Endodermal cell (in vitro differentiated cells): ENCODE data around the gene CPE. TPM values are rescaled to one million over a fixed set of nuclear protein-coding genes. Genes with fewer than 3 reads are reported as not detected.

Source experiments
- DNase-seq: peaks from one replicate; pipeline ENCODE4 v3.0.0-alpha.2; 2017
- H3K27ac ChIP-seq: 2 replicates; pipeline ENCODE4 v1.5.1; 2013; ENCODE audit warnings: mild to moderate bottlenecking, low read depth, low read length, moderate library complexity
- H3K27me3 ChIP-seq: 2 replicates; pipeline ENCODE4 v1.6.1; 2013; ENCODE audit warnings: mild to moderate bottlenecking, low read length, moderate library complexity; ENCODE audit not compliant: insufficient read depth, control insufficient read depth, poor library complexity, severe bottlenecking
- H3K36me3 ChIP-seq: 2 replicates; pipeline ENCODE4 v1.7.0; 2013; ENCODE audit warnings: mild to moderate bottlenecking, low read length, moderate library complexity; ENCODE audit not compliant: control insufficient read depth, insufficient read depth
- H3K4me1 ChIP-seq: one replicate; pipeline ENCODE4 v1.7.0; 2013; ENCODE audit warnings: low read length; ENCODE audit not compliant: control insufficient read depth, insufficient read depth
- H3K4me3 ChIP-seq: 2 replicates; pipeline ENCODE4 v1.5.1; 2013; ENCODE audit warnings: mild to moderate bottlenecking, low read length, moderate library complexity
- H3K9ac ChIP-seq: 2 replicates; pipeline ENCODE4 v1.6.1; 2013; ENCODE audit warnings: mild to moderate bottlenecking, low read length, moderate library complexity; ENCODE audit not compliant: poor library complexity, severe bottlenecking; ENCODE audit errors: extremely low read depth
- H3K9me3 ChIP-seq: 2 replicates; pipeline ENCODE4 v1.6.1; 2013; ENCODE audit warnings: mild to moderate bottlenecking, low read length, moderate library complexity; ENCODE audit not compliant: control insufficient read depth
- H3K27ac Mint-ChIP-seq: 2 replicates; pipeline ENCODE4 v1.8.0; 2020; ENCODE audit warnings: mixed read lengths
- H3K27me3 Mint-ChIP-seq: 2 replicates; pipeline ENCODE4 v1.8.0; 2021; ENCODE audit warnings: mild to moderate bottlenecking, mixed read lengths; ENCODE audit not compliant: insufficient read depth
- H3K36me3 Mint-ChIP-seq: 2 replicates; pipeline ENCODE4 v1.8.0; 2020; ENCODE audit warnings: low read depth, mixed read lengths
- H3K4me1 Mint-ChIP-seq: 2 replicates; pipeline ENCODE4 v1.8.0; 2020; ENCODE audit warnings: mixed read lengths
- H3K4me3 Mint-ChIP-seq: 2 replicates; pipeline ENCODE4 v1.8.0; 2020; ENCODE audit warnings: mild to moderate bottlenecking, moderate library complexity, mixed read lengths
- H3K9me3 Mint-ChIP-seq: 2 replicates; pipeline ENCODE4 v1.8.0; 2020; ENCODE audit warnings: mild to moderate bottlenecking, mixed read lengths
- CTCF ChIP-seq: fragments of 200-600 bp; sonication (generic); conservative IDR thresholded peaks from 2 replicates; pipeline ENCODE4 v1.5.0; 2021; ENCODE audit warnings: antibody characterized with exemption, mild to moderate bottlenecking
- WGBS, 2 experiments: methylation state at CpG; one replicate each; pipeline versions ENCODE4 v1.1.5 to v1.1.7; 2013; ENCODE audit warnings: missing lambda C conversion rate in 2 of 2, mixed read lengths in 1 of 2; ENCODE audit not compliant: insufficient coverage in 1 of 2, insufficient read length in 1 of 2; 5-methylcytosine and 5-hydroxymethylcytosine counted together
- total RNA-seq, 2 donors: library from RNA; stranded (reverse); fragmentation: NEBNext Ultra II Directional in 1 of 2; extraction: Animal tissue kit (Norgen Biotek cat#: 25700) in 1 of 2; gene quantifications; 2 replicates in 1 of 2; 3 replicates in 1 of 2; pipeline ENCODE4 v1.2.1, GENCODE V29; 2021

Gene CPE
- total RNA-seq, 2 donors from 2014 or later: 237 to 298 TPM

- no peak overlapping the region for H3K27ac Mint-ChIP-seq
- no peaks in the 10 kb centered on the region for H3K27me3 Mint-ChIP-seq
- no peaks in the 10 kb centered on the region for H3K36me3 ChIP-seq
- 85% methylated on average over 1 of the region's 1 CpG; no CpG with 5 or more reads in 1 of the 2 experiments for WGBS, 2 experiments
- TF ChIP-seq CTCF: no peak
- no peak overlapping the region for H3K9ac ChIP-seq
- no peak for DNase-seq
- H3K9me3 ChIP-seq: no peaks in the 10 kb centered on the region
- no peaks in the 10 kb centered on the region for H3K36me3 Mint-ChIP-seq
- peaks cover 10% of the 10 kb centered on the region for H3K4me1 Mint-ChIP-seq
- H3K9me3 Mint-ChIP-seq: no peaks in the 10 kb centered on the region
- peaks cover 3% of the 10 kb centered on the region for H3K4me1 ChIP-seq
- no peak overlapping the region for H3K4me3 Mint-ChIP-seq
- no peak overlapping the region for H3K27ac ChIP-seq
- no peak overlapping the region for H3K4me3 ChIP-seq
- H3K27me3 ChIP-seq: no peaks in the 10 kb centered on the region
These were observed 8.3 kb upstream of the CPE start for GRCh38 chr4:165370530-165370929.

- Histone ChIP-seq H3K4me3 (no peak overlapping the region), H3K9ac (no peak overlapping the region), H3K27me3 (no peaks in the 10 kb centered on the region), H3K9me3 (no peaks in the 10 kb centered on the region), H3K4me1 (peaks cover 3% of the 10 kb centered on the region), H3K36me3 (no peaks in the 10 kb centered on the region), H3K27ac (no peak overlapping the region)
- Mint-ChIP-seq H3K36me3 (no peaks in the 10 kb centered on the region), H3K9me3 (no peaks in the 10 kb centered on the region), H3K4me3 (no peak overlapping the region), H3K27ac (no peak overlapping the region), H3K27me3 (peaks cover 11% of the 10 kb centered on the region), H3K4me1 (peaks cover 20% of the 10 kb centered on the region)
- DNase-seq: no peak
- WGBS, 2 experiments: 81% methylated on average over 2 of the region's 2 CpGs; no CpG with 5 or more reads in 1 of the 2 experiments
- TF ChIP-seq CTCF: no peak
These were observed 3.3 kb upstream of the CPE start for GRCh38 chr4:165375465-165375864.

- H3K4me1 Mint-ChIP-seq: peaks cover 43% of the 10 kb centered on the region
- WGBS, 2 experiments: 40 to 90% methylated on average over 1 of the region's 1 CpG
- H3K4me3 Mint-ChIP-seq: peak overlapping the region; percentile 77
- Histone ChIP-seq H3K36me3 (peaks cover 14% of the 10 kb centered on the region), H3K4me3 (peak overlapping the region; percentile 83), H3K27me3 (no peaks in the 10 kb centered on the region), H3K4me1 (peaks cover 13% of the 10 kb centered on the region), H3K9ac (peak overlapping the region; percentile 70), H3K9me3 (no peaks in the 10 kb centered on the region), H3K27ac (no peak overlapping the region)
- H3K9me3 Mint-ChIP-seq: no peaks in the 10 kb centered on the region
- peaks cover 11% of the 10 kb centered on the region for H3K27me3 Mint-ChIP-seq
- no peak for TF ChIP-seq CTCF
- no peaks in the 10 kb centered on the region for H3K36me3 Mint-ChIP-seq
- DNase-seq: no peak
- H3K27ac Mint-ChIP-seq: no peak overlapping the region
These were observed 437 bp upstream of the CPE start for GRCh38 chr4:165378398-165378744.
